ENCODE data around the gene LRRC26.

The LRRC26 gene

DNA sequence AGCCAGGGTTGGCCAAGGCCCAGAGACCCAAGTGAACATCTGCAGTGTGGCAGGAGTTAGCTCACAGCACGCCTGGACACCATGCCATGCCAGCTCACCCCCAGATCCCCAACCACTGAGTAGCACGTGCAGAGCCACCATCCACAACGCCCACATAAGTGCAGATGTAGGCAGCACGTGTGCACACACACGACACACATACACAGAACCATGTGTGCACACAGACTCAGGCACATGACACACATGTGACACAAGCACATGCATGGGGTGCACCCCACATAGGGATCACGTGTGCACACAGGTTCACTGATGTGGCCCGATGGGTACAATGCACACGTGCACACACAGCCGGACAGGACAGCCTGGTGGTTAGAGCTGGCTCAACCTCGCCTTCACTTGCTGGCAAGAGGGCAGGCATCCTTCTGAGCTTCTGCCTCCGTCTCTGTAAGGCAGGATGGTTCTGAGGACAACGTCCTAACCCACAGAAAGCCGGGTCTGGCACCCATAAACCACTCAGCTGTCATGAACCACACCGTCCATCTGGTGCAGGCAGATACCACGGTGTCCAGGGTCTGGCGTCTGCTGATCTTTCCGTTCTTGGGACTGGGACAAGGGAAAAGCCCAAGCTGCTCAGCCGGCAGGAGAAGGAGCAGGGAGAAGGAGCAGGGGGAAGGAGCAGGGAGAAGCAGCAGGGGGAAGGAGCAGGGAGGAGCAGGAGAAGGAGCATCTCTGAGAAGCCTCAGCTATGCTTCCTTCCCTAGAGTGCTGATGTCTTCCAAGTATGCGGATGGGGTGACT, 12.0 kb downstream of the LRRC26 start:
- peaks cover 54% of the 10 kb centered on the region for H3K27me3 ChIP-seq (ENCODE audit: insufficient read depth, poor library complexity, severe bottlenecking)
- no peak overlapping the region for H3K4me3 ChIP-seq (replicated peaks; ENCODE audit: insufficient read depth, low read length)
- DNase-seq (ENCODE audit: low read depth in 1 of 2, low spot score in 1 of 2): no peak
- H3K27ac ChIP-seq (replicated peaks): no peak overlapping the region
- TF ChIP-seq, protein P1, sequence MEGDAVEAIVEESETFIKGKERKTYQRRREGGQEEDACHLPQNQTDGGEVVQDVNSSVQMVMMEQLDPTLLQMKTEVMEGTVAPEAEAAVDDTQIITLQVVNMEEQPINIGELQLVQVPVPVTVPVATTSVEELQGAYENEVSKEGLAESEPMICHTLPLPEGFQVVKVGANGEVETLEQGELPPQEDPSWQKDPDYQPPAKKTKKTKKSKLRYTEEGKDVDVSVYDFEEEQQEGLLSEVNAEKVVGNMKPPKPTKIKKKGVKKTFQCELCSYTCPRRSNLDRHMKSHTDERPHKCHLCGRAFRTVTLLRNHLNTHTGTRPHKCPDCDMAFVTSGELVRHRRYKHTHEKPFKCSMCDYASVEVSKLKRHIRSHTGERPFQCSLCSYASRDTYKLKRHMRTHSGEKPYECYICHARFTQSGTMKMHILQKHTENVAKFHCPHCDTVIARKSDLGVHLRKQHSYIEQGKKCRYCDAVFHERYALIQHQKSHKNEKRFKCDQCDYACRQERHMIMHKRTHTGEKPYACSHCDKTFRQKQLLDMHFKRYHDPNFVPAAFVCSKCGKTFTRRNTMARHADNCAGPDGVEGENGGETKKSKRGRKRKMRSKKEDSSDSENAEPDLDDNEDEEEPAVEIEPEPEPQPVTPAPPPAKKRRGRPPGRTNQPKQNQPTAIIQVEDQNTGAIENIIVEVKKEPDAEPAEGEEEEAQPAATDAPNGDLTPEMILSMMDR (IDR thresholded peaks at IDR 0.05; ENCODE audit: insufficient read depth, low read length): no peak
- TF ChIP-seq POLR2AphosphoS5 (IDR thresholded peaks at IDR 0.05; ENCODE audit: low read depth) (peak; percentile 45; the same call in 1 of the 2 replicates), GABPA (IDR thresholded peaks at IDR 0.05; ENCODE audit: low read depth) (no peak)
- TF ChIP-seq, protein P2, sequence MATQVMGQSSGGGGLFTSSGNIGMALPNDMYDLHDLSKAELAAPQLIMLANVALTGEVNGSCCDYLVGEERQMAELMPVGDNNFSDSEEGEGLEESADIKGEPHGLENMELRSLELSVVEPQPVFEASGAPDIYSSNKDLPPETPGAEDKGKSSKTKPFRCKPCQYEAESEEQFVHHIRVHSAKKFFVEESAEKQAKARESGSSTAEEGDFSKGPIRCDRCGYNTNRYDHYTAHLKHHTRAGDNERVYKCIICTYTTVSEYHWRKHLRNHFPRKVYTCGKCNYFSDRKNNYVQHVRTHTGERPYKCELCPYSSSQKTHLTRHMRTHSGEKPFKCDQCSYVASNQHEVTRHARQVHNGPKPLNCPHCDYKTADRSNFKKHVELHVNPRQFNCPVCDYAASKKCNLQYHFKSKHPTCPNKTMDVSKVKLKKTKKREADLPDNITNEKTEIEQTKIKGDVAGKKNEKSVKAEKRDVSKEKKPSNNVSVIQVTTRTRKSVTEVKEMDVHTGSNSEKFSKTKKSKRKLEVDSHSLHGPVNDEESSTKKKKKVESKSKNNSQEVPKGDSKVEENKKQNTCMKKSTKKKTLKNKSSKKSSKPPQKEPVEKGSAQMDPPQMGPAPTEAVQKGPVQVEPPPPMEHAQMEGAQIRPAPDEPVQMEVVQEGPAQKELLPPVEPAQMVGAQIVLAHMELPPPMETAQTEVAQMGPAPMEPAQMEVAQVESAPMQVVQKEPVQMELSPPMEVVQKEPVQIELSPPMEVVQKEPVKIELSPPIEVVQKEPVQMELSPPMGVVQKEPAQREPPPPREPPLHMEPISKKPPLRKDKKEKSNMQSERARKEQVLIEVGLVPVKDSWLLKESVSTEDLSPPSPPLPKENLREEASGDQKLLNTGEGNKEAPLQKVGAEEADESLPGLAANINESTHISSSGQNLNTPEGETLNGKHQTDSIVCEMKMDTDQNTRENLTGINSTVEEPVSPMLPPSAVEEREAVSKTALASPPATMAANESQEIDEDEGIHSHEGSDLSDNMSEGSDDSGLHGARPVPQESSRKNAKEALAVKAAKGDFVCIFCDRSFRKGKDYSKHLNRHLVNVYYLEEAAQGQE (IDR thresholded peaks at IDR 0.05; ENCODE audit: insufficient replicate concordance, low read depth): no peak

DNA sequence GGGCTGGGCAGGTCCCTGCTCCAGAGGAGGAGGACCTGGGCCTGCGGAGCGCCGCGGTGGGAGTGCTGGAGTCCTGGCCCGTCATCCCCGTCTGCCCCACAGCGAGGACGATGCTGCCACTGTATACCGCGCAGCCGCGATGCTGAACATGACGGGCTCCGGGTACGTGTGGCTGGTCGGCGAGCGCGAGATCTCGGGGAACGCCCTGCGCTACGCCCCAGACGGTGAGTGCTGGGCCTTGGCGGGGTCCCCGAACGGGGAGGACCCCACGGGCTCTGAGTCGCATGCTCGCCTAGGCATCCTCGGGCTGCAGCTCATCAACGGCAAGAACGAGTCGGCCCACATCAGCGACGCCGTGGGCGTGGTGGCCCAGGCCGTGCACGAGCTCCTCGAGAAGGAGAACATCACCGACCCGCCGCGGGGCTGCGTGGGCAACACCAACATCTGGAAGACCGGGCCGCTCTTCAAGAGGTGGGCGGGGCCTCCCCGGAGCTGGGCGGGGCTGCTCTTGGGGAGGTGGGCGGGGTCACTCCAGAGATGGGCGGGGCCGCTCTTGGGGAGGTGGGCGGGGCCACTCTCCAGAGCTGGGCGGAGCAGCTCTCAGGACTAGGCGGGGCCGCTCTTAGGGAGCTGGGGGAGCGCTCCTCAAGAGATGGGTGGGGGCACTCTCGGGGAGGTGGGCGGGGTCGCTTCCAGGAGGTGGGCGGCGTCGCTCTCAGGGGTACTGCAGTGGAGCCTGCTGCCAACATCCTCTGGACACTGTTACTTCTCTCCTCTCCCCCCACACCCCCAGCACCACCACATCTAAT, 13.1 kb downstream of the LRRC26 start:
- peaks cover 47% of the 10 kb centered on the region for H3K27me3 ChIP-seq (ENCODE audit: insufficient read depth, poor library complexity, severe bottlenecking)
- TF ChIP-seq, protein P2 (IDR thresholded peaks at IDR 0.05; ENCODE audit: insufficient replicate concordance, low read depth): no peak
- TF ChIP-seq, protein P1 (IDR thresholded peaks at IDR 0.05; ENCODE audit: insufficient read depth, low read length): no peak
- TF ChIP-seq POLR2AphosphoS5 (IDR thresholded peaks at IDR 0.05; ENCODE audit: low read depth): no peak
- no peak for TF ChIP-seq GABPA (IDR thresholded peaks at IDR 0.05; ENCODE audit: low read depth)
- TF ChIP-seq SPI1 (IDR thresholded peaks at IDR 0.05; ENCODE audit: borderline replicate concordance, low read depth): no peak
- no peak for DNase-seq (ENCODE audit: low read depth in 1 of 2, low spot score in 1 of 2)
- no peak overlapping the region for H3K4me3 ChIP-seq (replicated peaks; ENCODE audit: insufficient read depth, low read length)
- H3K27ac ChIP-seq (replicated peaks): no peak overlapping the region

DNA sequence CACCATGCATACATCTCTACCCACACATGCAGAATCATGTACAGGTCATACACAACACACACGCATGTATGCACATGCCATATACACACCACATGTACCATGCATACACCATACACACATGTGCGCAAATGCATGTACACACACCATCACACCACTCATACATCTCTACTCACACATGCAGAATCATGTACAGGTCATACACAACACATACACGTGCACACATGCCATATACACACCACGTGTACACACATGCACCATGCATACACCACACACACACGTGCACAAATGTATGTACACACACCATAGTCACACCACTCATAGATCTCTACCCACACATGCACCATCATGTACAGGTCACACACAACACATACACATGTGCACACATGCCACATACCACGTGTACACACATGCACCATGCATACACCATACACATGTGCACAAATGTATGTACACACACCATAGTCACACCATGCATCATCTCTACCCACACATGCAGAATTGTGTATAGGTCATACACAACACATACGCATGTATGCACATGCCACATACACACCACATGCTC, 16.9 kb downstream of the LRRC26 start:
- DNase-seq (ENCODE audit: low read depth in 1 of 2, low spot score in 1 of 2): no peak
- no peak overlapping the region for H3K27ac ChIP-seq (replicated peaks)
- TF ChIP-seq, protein P1 (IDR thresholded peaks at IDR 0.05; ENCODE audit: insufficient read depth, low read length): no peak
- TF ChIP-seq, protein P2 (IDR thresholded peaks at IDR 0.05; ENCODE audit: insufficient replicate concordance, low read depth): no peak
- TF ChIP-seq POLR2AphosphoS5 (IDR thresholded peaks at IDR 0.05; ENCODE audit: low read depth) (no peak), GABPA (IDR thresholded peaks at IDR 0.05; ENCODE audit: low read depth) (no peak), SPI1 (IDR thresholded peaks at IDR 0.05; ENCODE audit: borderline replicate concordance, low read depth) (no peak)
- H3K4me3 ChIP-seq (replicated peaks; ENCODE audit: insufficient read depth, low read length): no peak overlapping the region
- peaks cover 18% of the 10 kb centered on the region for H3K27me3 ChIP-seq (ENCODE audit: insufficient read depth, poor library complexity, severe bottlenecking)

Data from HL-60 (cell line).